VCaP (cell line): Measurements from ENCODE around the gene VASN.
"Not testable (repeated sequence)": the region's sequence is repeated elsewhere in the genome, so short reads cannot be mapped to it uniquely, and the experiment has no call there.

Source experiments
- H3K27ac ChIP-seq: fragments of 450-650 bp; 2 replicates; pipeline ENCODE4 v1.5.1; 2017
- TF ChIP-seq, protein P1 (sequence below): fragments of 450-650 bp; conservative IDR thresholded peaks from 2 replicates; pipeline ENCODE4 v1.5.1; 2017; ENCODE audit warnings: mild to moderate bottlenecking, moderate library complexity

The VASN gene

DNA sequence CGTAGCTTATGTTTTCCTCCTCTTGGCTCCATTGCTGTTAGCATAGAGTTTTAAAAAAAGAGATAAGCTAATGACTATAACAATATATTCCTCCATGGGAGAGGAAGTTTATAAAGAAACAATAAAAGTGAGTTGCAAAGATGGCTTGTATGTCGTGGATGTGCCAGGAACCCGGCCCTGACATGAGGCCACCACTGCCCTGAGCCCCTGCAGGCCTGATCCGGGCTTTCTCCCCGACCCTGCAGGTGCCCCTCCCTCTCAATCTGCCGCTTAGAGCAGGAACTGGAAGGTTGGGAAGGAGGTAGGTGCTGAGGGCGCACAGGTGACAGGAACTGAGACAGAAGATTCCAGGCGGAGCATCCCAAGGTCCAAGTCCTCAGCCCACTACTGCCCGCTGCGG, 32.2 kb upstream of the VASN start:
- TF ChIP-seq, protein P1, sequence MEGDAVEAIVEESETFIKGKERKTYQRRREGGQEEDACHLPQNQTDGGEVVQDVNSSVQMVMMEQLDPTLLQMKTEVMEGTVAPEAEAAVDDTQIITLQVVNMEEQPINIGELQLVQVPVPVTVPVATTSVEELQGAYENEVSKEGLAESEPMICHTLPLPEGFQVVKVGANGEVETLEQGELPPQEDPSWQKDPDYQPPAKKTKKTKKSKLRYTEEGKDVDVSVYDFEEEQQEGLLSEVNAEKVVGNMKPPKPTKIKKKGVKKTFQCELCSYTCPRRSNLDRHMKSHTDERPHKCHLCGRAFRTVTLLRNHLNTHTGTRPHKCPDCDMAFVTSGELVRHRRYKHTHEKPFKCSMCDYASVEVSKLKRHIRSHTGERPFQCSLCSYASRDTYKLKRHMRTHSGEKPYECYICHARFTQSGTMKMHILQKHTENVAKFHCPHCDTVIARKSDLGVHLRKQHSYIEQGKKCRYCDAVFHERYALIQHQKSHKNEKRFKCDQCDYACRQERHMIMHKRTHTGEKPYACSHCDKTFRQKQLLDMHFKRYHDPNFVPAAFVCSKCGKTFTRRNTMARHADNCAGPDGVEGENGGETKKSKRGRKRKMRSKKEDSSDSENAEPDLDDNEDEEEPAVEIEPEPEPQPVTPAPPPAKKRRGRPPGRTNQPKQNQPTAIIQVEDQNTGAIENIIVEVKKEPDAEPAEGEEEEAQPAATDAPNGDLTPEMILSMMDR, result no peak
- H3K27ac ChIP-seq, result no peak overlapping the region

DNA sequence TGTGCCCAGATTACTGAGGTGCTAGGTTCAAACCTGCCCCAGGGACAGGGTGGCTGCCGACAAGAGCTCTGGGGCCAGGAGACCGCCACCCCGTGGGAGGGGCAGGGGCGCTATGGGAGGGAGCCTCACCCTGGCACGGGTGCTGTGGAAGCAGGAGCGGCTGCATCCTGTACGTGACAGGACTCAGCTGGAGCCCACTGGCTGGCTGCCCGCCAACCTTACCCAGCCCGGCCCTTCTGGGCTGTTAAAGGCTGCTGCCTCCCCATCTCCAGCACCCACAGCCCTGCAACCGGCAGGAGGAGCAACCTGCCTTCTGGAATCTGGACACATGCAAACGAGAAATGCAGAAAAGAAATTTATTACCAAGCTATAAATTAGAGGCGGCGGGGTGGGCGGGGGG, 31.7 kb upstream of the VASN start:
- H3K27ac ChIP-seq, result no peak overlapping the region
- TF ChIP-seq, protein P1, result no peak

DNA sequence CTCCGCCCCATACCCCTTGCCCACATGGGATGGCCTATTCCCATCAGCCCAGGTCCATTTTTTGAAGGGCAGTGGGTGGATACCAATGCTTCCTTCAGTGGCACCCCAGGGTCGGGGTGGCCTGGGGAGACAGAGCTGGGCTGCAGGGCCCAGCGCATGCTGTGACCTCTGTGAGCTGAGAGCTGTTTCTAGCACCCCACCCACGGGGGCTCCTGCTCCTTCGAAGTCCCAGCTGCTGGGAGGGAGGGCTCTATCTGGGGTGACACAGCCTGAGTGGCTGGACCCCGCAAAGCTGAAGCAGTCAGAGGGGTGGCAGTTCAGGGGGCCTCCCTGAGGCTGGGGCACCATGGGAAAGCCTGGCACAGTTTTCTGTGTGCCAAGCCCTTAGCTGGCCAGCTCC, 31.2 kb upstream of the VASN start:
- H3K27ac ChIP-seq, result no peak overlapping the region
- TF ChIP-seq, protein P1, result no peak

DNA sequence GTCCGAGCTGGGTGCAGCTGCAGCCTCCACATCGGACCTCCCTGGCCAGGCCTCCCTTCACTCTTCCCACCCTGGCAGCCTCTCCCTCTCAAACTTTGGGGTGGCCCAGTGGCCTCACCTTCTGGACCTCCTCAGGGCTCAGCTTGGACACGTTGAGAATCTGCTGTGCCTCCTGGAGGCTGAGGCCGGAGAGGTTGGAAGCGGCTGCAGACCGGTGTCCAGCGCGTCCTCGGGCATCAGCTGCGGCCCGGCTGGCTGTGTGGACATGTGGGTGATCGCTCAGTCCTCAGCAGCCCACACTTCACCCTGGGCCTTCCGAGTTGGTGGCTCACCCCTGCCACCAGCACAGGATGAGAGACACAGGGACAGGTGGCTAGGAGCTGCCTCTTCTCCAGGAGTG, 30.4 kb upstream of the VASN start:
- TF ChIP-seq, protein P1, result no peak
- H3K27ac ChIP-seq, result no peak overlapping the region

DNA sequence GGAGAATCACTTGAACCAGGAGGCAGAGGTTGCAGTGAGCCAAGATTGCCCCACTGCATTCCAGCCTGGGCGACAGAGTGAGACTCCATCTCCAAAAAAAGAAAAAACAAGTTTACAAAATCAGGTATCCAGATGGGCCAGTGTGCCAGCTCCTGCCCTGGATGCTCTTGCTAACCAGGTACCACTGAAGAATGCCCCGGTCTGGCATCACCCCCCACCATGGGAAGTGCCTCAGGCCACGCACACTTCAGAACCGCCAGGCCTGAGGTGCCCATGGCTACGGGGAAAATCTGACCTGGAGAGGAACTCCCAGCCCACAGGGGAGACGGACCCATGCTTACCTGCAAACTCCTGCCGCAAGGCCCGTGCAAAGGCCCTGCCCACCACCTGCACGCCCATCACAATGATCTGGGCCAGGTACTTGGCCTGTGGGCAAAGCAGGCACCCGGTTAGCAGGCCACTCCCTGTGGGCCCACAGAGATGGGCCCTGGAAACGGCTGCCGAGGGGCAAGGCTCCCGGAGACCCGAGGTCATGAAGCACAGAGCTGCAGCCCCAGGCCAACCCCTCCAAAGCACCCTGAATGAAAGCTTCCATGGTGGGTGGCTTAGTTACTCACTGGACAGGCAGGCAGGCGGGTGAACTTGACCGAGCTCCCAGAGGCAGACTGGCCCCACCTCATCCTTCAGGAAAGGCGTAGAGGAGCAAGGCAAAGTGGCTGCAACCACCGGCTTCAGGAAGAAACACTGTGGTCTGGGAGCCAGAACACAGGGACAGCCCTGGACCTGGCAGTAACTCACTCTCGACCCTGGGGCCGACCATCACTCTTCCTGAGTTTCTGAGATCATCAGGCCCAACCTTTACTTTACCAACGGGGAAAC, 28.5 kb upstream of the VASN start:
- TF ChIP-seq, protein P1, result no peak

DNA sequence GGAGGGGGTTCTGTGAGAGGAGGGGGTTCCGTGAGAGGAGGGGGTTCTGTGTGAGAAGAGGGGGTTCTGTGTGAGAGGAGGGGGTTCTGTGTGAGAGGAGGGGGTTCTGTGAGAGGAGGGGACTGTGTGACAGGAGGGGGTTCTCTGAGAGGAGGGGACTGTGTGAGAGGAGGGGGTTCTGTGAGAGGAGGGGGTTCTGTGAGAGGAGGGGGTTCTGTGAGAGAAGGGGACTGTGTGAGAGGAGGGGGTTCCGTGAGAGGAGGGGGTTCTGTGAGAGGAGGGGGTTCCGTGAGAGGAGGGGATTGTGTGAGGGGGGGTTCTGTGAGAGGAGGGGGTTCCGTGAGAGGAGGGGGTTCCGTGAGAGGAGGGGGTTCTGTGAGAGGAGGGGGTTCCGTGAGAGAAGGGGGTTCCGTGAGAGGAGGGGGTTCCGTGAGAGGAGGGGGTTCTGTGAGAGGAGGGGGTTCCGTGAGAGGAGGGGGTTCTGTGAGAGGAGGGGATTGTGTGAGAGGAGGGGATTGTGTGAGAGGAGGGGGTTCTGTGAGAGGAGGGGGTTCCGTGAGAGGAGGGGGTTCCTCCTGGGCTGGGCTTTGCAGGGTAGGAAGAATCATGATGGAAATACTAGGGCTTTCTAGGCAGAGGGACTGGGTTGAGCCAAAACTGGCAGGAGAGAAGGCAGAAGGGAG, 27.2 kb upstream of the VASN start:
- not testable (repeated sequence) for H3K27ac ChIP-seq

More for the DNA sequence above, 28.5 kb upstream of the VASN start:
- no peak overlapping the region for H3K27ac ChIP-seq

DNA sequence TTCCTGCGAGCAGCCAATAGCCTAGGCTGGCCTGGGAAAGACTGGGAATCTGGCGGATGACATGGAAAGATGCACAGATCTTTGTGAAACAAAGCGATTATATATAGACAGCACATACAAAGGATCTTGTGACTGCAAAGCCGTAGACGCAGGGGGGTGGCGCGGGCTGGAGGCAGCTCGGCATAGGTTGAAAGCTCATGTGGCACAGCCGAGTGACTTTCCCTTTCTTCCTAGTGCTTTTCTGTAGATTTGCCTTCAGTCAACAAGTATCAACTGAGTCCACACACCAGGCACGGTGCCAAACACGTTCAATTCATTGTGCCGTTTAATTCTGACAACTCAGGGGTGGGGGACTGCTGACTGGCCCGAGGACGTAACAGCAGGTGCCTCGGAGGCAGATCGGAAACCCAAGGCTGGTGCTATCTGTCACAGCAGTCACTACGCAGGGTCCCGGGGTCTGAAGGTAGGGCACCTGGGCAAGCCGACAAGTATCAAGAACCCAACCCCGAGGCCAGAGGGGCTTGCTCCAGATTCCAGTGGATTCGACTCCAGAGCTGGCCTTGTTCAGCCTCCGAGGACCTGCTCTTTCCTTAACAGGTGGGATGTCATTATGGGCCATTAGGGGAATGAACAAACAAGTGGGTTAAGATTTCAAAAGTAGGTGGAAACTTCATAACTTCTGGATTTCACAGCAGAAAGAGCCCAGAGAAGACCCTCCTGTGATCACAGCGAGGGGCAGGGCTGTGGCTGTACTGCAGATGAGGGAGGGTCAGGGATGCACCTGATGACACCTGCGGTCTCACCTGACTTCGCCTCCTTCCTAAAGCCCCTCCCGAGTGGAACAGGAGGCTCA, 26.4 kb upstream of the VASN start:
- peak overlapping the region; percentile 19; the same call in 1 of the 2 replicates for H3K27ac ChIP-seq

More for the DNA sequence above, 26.4 kb upstream of the VASN start:
- TF ChIP-seq, protein P1, result no peak
